Kidney epithelial cell (primary cell): Measurements from ENCODE around the gene CTF1. TPM values are rescaled to one million over a fixed set of nuclear protein-coding genes. Genes with fewer than 3 reads are reported as not detected.

Experiments
- DNase-seq: peaks from one replicate; pipeline ENCODE4 v3.0.0-alpha.2; 2010; ENCODE audit warnings: low read depth
- H3K27me3 ChIP-seq: 2 replicates; pipeline ENCODE4 v1.6.0; 2011; ENCODE audit warnings: low read length; ENCODE audit not compliant: control insufficient read depth, insufficient read depth
- H3K36me3 ChIP-seq: 2 replicates; pipeline ENCODE4 v1.5.1; 2011; ENCODE audit warnings: low read length; ENCODE audit not compliant: control insufficient read depth, insufficient read depth
- H3K4me3 ChIP-seq: 2 replicates; pipeline ENCODE4 v1.5.1; 2011; ENCODE audit warnings: low read depth, mild to moderate bottlenecking, control low read depth, low read length
- total RNA-seq: library from RNA; depleted of rRNA; stranded (reverse); fragments of >200 nt; gene quantifications from 2 replicates; pipeline ENCODE4 v1.2.3, GENCODE V29; 2015
- TF ChIP-seq, protein P1 (sequence below): IDR thresholded peaks from 2 replicates; pipeline ENCODE4 v1.5.1; 2011; ENCODE audit warnings: mild to moderate bottlenecking, moderate library complexity, low read length, control low read depth, inconsistent platforms; ENCODE audit not compliant: insufficient read depth, poor library complexity, severe bottlenecking

The CTF1 gene
- total RNA-seq, 1 donor from 2014 or later: 1.4 TPM

DNA sequence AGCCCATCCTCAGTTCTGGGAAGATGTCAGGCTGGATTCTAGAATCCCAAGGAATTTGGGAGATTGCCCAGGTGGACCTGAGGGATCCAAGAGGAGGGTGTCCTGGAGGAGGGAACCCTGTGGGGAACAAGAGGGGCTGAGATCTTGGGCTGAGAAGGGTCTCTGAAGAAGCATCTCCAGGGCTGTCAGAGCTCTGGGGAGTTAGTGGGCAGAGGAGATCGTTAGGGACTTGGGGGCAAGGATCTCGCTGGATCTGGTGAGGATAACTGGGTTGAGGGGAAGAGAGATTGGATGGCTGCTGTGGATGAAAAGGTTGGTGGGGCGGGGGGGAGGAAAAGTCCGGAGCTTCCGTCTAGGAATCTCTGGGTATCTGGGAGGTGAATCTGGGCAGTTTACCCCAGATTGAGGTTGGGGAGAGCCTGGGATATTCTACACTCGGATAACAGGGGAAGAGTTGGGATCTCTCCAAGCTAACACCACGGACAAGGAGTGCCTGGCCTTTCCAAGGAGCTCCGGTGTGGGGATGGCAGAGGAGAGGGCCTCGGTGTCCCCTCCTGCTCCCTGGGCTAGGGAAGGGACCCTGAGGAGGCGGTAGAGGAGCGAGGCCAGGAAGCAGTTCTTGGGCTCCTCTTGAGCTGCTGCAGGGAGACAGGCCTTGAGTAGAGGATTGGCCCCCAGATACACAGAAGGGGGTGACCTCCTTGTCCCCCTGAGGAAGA is 28.7 kb downstream of the CTF1 start:
- H3K27me3 ChIP-seq: no peaks in the 10 kb centered on the region
- peak overlapping the region; percentile 58 for H3K4me3 ChIP-seq
- TF ChIP-seq, protein P1, sequence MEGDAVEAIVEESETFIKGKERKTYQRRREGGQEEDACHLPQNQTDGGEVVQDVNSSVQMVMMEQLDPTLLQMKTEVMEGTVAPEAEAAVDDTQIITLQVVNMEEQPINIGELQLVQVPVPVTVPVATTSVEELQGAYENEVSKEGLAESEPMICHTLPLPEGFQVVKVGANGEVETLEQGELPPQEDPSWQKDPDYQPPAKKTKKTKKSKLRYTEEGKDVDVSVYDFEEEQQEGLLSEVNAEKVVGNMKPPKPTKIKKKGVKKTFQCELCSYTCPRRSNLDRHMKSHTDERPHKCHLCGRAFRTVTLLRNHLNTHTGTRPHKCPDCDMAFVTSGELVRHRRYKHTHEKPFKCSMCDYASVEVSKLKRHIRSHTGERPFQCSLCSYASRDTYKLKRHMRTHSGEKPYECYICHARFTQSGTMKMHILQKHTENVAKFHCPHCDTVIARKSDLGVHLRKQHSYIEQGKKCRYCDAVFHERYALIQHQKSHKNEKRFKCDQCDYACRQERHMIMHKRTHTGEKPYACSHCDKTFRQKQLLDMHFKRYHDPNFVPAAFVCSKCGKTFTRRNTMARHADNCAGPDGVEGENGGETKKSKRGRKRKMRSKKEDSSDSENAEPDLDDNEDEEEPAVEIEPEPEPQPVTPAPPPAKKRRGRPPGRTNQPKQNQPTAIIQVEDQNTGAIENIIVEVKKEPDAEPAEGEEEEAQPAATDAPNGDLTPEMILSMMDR: no peak
- DNase-seq: no peak
- H3K36me3 ChIP-seq: no peaks in the 10 kb centered on the region

DNA sequence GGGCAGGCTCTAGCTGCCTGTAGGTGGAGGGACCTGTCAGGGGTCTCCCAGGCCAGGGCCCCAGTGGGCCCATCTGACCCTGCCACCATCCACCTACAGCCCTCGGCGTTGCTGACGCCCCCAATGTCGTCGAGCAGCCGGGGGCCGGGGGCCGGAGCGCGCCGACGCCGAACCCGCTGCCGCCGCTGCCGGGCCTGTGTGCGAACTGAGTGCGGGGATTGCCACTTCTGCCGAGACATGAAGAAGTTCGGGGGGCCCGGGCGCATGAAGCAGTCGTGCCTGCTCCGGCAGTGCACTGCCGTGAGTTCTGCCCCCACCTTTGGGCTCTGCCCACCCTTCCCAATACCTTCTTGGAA is 29.2 kb downstream of the CTF1 start:
- Histone ChIP-seq H3K27me3 (no peaks in the 10 kb centered on the region), H3K4me3 (no peak overlapping the region), H3K36me3 (no peaks in the 10 kb centered on the region)
- TF ChIP-seq, protein P1: no peak
- no peak for DNase-seq

DNA sequence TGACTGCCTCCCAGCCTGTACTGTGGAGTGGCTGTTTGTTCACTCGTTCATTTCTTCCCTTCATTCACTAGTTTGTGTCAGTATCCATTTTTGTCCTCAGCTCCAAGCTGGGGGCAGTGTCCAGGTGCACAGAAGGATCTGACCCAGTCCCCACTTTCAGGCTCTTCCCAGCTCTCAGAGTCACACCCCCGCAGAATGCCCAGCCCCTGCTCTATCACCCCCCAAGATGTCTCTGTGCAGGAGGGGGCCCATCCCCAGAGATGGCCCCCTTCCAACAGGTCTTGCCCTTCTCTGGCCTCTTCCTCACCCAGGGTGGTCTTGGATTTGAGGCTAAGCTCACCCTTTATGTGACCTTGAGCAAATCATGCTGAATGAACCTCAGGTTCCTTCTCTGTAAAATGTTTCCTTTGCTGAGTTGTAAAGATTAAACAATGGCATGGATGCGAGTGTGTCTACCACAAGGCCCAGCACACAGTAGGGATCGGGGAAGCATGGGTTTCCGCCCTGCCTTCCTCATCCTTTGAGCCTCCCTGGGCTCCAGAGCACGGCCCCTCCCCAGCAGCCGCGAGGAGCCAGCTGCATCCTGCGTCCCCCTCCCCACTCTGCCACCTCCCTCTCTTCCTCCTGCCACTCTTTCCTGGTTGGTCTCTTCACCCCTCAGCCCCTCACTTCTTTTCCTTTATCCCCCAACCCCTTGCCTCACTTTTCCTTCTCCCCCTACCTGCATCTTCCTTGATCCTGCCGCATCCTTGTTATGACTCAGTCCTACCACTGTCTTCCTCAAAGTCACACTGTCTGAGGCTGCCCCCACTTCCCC is 29.8 kb downstream of the CTF1 start:
- no peak overlapping the region for H3K4me3 ChIP-seq
- TF ChIP-seq, protein P1: no peak
- H3K36me3 ChIP-seq: peaks cover 2% of the 10 kb centered on the region

DNA sequence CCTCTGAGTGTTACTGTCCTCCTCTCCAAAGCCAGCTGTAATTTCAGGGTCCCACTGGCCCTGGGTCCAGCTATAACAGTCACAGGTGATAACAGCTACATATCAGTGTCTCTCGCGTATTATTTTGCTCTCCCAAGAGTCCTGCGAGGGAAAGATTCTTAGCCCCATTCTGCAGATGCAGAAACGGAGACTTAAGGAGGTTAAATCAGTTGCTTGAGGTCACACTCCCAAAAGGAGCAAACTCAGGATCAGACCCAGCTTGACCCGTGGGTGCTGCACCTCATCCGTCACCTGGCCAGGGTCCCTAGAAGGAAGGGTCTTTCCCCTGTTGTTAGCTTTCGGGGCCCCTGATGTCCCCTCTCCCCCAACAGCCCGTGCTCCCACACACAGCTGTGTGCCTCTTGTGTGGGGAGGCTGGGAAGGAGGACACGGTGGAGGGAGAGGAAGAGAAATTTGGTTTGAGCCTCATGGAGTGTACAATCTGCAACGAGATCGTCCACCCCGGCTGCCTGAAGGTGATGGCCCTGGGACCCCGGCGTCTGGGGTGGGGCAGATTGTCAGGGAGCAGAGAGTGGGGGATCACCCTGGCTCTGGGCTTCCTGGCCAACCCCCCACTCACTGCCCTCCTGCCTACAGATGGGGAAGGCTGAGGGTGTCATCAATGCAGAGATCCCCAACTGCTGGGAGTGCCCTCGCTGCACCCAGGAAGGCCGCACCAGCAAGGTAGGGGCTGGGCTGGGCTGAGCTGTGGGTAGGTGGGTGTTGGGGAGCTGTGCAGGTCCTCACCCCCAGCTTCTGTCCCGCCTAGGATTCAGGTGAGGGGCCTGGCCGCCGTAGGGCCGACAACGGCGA is 30.7 kb downstream of the CTF1 start:
- Histone ChIP-seq H3K4me3 (no peak overlapping the region), H3K27me3 (no peaks in the 10 kb centered on the region), H3K36me3 (peaks cover 2% of the 10 kb centered on the region)
- no peak for DNase-seq
- TF ChIP-seq, protein P1: no peak

More for the DNA sequence above, 29.8 kb downstream of the CTF1 start:
- DNase-seq: no peak
- H3K27me3 ChIP-seq: no peaks in the 10 kb centered on the region

DNA sequence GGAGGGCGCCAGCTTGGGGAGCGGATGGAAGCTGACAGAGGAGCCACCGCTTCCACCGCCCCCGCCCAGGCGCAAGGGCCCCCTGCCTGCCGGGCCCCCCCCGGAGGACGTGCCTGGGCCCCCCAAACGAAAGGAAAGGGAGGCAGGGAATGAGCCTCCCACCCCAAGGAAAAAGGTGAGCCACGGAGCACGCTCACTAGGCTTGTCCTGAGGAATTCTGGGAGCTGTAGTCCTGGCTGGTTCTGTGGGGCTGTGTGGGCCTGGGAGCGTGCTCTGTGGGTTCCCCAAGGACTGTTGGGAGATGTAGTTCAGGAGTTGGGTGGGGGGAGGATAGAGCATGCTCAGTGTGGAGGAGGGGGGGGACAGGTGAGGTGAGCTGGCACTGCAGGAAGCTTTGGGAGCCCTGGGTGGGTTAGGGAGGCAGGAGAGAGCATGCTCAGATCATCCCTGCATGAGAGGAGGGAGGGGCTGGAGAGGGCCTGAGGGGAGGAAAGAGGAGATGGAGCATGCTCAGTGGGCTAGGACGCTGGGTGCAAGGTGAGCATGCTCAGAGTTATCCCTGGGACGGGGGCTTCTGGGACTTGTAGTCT is 31.5 kb downstream of the CTF1 start:
- Histone ChIP-seq H3K27me3 (no peaks in the 10 kb centered on the region), H3K4me3 (no peak overlapping the region), H3K36me3 (peaks cover 2% of the 10 kb centered on the region)
- DNase-seq: no peak
- TF ChIP-seq, protein P1: no peak
